K562 (cell line): ENCODE results near the gene UBQLNL. TPM values are rescaled to one million over a fixed set of nuclear protein-coding genes. Genes with fewer than 3 reads are reported as not detected.

Experiments used
- CREB1 ChIP-seq, 2 experiments: sonication (generic) in 1 of 2; formaldehyde crosslinking in 1 of 2; IDR thresholded peaks; 2 replicates each; pipeline versions ENCODE4 v1.6.1 to v1.8.0; 2012 to 2022; ENCODE audit warnings: inconsistent platforms in 1 of 2, mild to moderate bottlenecking in 1 of 2, missing genetic modification reagents in 1 of 2, moderate library complexity in 1 of 2
- KHSRP ChIP-seq: fragments of 450-650 bp; IDR thresholded peaks from 2 replicates; pipeline ENCODE4 v1.6.1; 2017
- MYBL2 ChIP-seq, 2 experiments: fragments of 450-650 bp in 1 of 2; sonication (generic) in 1 of 2; formaldehyde crosslinking in 1 of 2; IDR thresholded peaks; 2 replicates each; pipeline versions ENCODE4 v1.6.1 to v1.8.1; 2017 to 2022; ENCODE audit warnings: borderline replicate concordance in 1 of 2, inconsistent platforms in 1 of 2, low read depth in 1 of 2, mild to moderate bottlenecking in 1 of 2, missing genetic modification reagents in 1 of 2, moderate library complexity in 1 of 2
- SMAD1 ChIP-seq: fragments of 150-350 bp; IDR thresholded peaks from 2 replicates; pipeline ENCODE4 v1.6.1; 2014; ENCODE audit warnings: low read length, low read depth; ENCODE audit not compliant: partially characterized antibody
- ZBED1 ChIP-seq: IDR thresholded peaks from 2 replicates; pipeline ENCODE4 v1.6.1; 2014
- polyA plus RNA-seq, 8 experiments: library from polyadenylated mRNA; depleted of rRNA in 4 of 8; stranded (reverse) in 5 of 8; unstranded in 3 of 8; fragments of >200 nt; fragmentation: Nextera tagmentation in 2 of 8; fragmentation: Illumina TruSeq in 1 of 8; extraction: Ambion mirVana in 2 of 8; extraction: Trizol in 1 of 8; gene quantifications; 2 replicates each; pipeline versions ENCODE4 v1.2.1 to v1.2.3, GENCODE V29; 2011 to 2014; ENCODE audit warnings: inconsistent platforms in 1 of 8, missing spikeins in 1 of 8
- total RNA-seq, 7 experiments: library from RNA; depleted of rRNA in 6 of 7; stranded (reverse); fragments of >200 nt in 6 of 7; fragmentation: Illumina TruSeq in 2 of 7; extraction: Trizol in 2 of 7; gene quantifications; 2 replicates each; pipeline versions ENCODE4 v1.2.1 to v1.2.3, GENCODE V29; 2011 to 2021; ENCODE audit warnings: low replicate concordance in 1 of 7
- TF ChIP-seq, protein P1 (sequence below): fragments of 200-600 bp; sonication (generic); IDR thresholded peaks from one replicate; pipeline ENCODE4 v1.6.1; 2012; ENCODE audit warnings: mild to moderate bottlenecking, low read depth, low read length, inconsistent platforms
- TF ChIP-seq, protein P2 (sequence below), 2 experiments: fragments of 150-350 bp in 1 of 2; IDR thresholded peaks; 2 replicates each; pipeline ENCODE4 v1.6.1; 2012 to 2016; ENCODE audit warnings: low read depth in 2 of 2, low read length in 2 of 2, mild to moderate bottlenecking in 1 of 2, moderate library complexity in 1 of 2
- TF ChIP-seq, protein P3 (sequence below): fragments of 450-650 bp; IDR thresholded peaks from 2 replicates; pipeline ENCODE4 v1.6.1; 2018; ENCODE audit warnings: mild to moderate bottlenecking, low read depth; ENCODE audit not compliant: partially characterized antibody

Gene UBQLNL
- total and polyA plus RNA-seq, 9 of the 15 experiments (the other 6 are each of a cell fraction or from before 2014, with no cell fraction given): 0.07 to 0.27 (median 0.14) TPM

DNA sequence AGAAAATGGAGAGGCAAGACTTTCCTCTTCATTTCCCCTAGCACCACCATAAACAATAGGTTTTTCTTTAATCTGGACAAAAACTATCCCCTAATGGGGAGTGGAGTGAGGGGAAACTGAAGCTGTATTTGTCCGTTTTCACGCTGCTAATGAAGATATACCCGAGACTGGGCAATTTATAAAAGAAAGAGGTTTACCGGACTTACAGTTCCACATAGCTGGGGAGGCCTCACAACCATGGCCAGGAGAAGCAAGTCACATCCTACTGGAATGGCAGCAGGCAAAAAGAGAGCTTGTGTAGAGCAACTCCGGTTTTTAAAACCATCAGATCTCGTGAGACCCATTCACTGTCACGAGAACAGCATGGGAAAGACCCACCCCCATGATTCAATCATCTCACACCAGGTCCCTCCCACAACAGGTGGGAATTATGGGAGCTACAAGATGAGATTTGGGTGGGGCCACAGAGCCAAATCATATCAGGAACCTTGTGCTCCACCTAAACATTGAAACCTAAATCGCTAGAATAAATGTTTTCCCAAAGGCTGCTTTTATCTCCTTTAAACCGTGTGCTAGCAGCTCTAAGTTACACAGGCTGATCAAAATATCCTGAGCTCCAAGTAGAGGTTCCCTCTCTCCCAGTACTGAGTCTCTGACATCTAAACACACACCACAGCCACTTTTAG, 11.0 kb downstream of the UBQLNL start (continued):
- TF ChIP-seq, protein P1, sequence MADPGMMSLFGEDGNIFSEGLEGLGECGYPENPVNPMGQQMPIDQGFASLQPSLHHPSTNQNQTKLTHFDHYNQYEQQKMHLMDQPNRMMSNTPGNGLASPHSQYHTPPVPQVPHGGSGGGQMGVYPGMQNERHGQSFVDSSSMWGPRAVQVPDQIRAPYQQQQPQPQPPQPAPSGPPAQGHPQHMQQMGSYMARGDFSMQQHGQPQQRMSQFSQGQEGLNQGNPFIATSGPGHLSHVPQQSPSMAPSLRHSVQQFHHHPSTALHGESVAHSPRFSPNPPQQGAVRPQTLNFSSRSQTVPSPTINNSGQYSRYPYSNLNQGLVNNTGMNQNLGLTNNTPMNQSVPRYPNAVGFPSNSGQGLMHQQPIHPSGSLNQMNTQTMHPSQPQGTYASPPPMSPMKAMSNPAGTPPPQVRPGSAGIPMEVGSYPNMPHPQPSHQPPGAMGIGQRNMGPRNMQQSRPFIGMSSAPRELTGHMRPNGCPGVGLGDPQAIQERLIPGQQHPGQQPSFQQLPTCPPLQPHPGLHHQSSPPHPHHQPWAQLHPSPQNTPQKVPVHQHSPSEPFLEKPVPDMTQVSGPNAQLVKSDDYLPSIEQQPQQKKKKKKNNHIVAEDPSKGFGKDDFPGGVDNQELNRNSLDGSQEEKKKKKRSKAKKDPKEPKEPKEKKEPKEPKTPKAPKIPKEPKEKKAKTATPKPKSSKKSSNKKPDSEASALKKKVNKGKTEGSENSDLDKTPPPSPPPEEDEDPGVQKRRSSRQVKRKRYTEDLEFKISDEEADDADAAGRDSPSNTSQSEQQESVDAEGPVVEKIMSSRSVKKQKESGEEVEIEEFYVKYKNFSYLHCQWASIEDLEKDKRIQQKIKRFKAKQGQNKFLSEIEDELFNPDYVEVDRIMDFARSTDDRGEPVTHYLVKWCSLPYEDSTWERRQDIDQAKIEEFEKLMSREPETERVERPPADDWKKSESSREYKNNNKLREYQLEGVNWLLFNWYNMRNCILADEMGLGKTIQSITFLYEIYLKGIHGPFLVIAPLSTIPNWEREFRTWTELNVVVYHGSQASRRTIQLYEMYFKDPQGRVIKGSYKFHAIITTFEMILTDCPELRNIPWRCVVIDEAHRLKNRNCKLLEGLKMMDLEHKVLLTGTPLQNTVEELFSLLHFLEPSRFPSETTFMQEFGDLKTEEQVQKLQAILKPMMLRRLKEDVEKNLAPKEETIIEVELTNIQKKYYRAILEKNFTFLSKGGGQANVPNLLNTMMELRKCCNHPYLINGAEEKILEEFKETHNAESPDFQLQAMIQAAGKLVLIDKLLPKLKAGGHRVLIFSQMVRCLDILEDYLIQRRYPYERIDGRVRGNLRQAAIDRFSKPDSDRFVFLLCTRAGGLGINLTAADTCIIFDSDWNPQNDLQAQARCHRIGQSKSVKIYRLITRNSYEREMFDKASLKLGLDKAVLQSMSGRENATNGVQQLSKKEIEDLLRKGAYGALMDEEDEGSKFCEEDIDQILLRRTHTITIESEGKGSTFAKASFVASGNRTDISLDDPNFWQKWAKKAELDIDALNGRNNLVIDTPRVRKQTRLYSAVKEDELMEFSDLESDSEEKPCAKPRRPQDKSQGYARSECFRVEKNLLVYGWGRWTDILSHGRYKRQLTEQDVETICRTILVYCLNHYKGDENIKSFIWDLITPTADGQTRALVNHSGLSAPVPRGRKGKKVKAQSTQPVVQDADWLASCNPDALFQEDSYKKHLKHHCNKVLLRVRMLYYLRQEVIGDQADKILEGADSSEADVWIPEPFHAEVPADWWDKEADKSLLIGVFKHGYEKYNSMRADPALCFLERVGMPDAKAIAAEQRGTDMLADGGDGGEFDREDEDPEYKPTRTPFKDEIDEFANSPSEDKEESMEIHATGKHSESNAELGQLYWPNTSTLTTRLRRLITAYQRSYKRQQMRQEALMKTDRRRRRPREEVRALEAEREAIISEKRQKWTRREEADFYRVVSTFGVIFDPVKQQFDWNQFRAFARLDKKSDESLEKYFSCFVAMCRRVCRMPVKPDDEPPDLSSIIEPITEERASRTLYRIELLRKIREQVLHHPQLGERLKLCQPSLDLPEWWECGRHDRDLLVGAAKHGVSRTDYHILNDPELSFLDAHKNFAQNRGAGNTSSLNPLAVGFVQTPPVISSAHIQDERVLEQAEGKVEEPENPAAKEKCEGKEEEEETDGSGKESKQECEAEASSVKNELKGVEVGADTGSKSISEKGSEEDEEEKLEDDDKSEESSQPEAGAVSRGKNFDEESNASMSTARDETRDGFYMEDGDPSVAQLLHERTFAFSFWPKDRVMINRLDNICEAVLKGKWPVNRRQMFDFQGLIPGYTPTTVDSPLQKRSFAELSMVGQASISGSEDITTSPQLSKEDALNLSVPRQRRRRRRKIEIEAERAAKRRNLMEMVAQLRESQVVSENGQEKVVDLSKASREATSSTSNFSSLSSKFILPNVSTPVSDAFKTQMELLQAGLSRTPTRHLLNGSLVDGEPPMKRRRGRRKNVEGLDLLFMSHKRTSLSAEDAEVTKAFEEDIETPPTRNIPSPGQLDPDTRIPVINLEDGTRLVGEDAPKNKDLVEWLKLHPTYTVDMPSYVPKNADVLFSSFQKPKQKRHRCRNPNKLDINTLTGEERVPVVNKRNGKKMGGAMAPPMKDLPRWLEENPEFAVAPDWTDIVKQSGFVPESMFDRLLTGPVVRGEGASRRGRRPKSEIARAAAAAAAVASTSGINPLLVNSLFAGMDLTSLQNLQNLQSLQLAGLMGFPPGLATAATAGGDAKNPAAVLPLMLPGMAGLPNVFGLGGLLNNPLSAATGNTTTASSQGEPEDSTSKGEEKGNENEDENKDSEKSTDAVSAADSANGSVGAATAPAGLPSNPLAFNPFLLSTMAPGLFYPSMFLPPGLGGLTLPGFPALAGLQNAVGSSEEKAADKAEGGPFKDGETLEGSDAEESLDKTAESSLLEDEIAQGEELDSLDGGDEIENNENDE: no peak
- TF ChIP-seq, protein P2, sequence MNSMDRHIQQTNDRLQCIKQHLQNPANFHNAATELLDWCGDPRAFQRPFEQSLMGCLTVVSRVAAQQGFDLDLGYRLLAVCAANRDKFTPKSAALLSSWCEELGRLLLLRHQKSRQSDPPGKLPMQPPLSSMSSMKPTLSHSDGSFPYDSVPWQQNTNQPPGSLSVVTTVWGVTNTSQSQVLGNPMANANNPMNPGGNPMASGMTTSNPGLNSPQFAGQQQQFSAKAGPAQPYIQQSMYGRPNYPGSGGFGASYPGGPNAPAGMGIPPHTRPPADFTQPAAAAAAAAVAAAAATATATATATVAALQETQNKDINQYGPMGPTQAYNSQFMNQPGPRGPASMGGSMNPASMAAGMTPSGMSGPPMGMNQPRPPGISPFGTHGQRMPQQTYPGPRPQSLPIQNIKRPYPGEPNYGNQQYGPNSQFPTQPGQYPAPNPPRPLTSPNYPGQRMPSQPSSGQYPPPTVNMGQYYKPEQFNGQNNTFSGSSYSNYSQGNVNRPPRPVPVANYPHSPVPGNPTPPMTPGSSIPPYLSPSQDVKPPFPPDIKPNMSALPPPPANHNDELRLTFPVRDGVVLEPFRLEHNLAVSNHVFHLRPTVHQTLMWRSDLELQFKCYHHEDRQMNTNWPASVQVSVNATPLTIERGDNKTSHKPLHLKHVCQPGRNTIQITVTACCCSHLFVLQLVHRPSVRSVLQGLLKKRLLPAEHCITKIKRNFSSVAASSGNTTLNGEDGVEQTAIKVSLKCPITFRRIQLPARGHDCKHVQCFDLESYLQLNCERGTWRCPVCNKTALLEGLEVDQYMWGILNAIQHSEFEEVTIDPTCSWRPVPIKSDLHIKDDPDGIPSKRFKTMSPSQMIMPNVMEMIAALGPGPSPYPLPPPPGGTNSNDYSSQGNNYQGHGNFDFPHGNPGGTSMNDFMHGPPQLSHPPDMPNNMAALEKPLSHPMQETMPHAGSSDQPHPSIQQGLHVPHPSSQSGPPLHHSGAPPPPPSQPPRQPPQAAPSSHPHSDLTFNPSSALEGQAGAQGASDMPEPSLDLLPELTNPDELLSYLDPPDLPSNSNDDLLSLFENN (IDR thresholded peaks at IDR 0.05; ENCODE audit: low read depth in 2 of 2, low read length in 2 of 2): 0 out of 4 replicates have a peak, but pooled peaks of 1 of the 2 experiments have one; percentile 56
- TF ChIP-seq KHSRP (no peak), CREB1 (IDR thresholded peaks at IDR 0.05) (no peak; the same call in 1 of the 2 replicates), CREB1 (CRISPR knock-in tag; IDR thresholded peaks at IDR 0.05) (no peak), MYBL2 (IDR thresholded peaks at IDR 0.05; ENCODE audit: low read depth) (no peak), MYBL2 (CRISPR knock-in tag; IDR thresholded peaks at IDR 0.05; ENCODE audit: borderline replicate concordance) (no peak), ZBED1 (0 out of 2 replicates have a peak, but pooled peaks have one; percentile 44), SMAD1 (peak; percentile 88)
- TF ChIP-seq, protein P3, sequence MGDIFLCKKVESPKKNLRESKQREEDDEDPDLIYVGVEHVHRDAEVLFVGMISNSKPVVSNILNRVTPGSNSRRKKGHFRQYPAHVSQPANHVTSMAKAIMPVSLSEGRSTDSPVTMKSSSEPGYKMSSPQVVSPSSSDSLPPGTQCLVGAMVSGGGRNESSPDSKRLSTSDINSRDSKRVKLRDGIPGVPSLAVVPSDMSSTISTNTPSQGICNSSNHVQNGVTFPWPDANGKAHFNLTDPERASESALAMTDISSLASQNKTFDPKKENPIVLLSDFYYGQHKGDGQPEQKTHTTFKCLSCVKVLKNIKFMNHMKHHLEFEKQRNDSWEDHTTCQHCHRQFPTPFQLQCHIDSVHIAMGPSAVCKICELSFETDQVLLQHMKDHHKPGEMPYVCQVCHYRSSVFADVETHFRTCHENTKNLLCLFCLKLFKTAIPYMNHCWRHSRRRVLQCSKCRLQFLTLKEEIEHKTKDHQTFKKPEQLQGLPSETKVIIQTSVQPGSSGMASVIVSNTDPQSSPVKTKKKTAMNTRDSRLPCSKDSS: no peak
